Stomach (tissue), 4 donors: ENCODE results near the gene STIM1.

Experiments
- CTCF ChIP-seq, 7 experiments: fragments of 450-650 bp in 4 of 7; fragments of 200-600 bp in 3 of 7; sonication (generic) in 3 of 7; IDR thresholded peaks; one replicate each; pipeline ENCODE4 v1.5.1; 2016 to 2019; ENCODE audit warnings: antibody characterized with exemption in 7 of 7, control low read depth in 2 of 7, mild to moderate bottlenecking in 1 of 7
- EP300 ChIP-seq: sonication (generic); formaldehyde crosslinking; IDR thresholded peaks from one replicate; pipeline ENCODE4 v1.6.1; 2017; ENCODE audit warnings: antibody characterized with exemption
- POLR2A ChIP-seq, 4 donors: fragments of 450-650 bp; IDR thresholded peaks; one replicate each; pipeline ENCODE4 v1.6.1; 2016; ENCODE audit warnings: antibody characterized with exemption in 4 of 4, control low read depth in 2 of 4, mild to moderate bottlenecking in 1 of 4, moderate library complexity in 1 of 4
- POLR2AphosphoS5 ChIP-seq, 3 donors: sonication (generic); formaldehyde crosslinking; IDR thresholded peaks; one replicate each; pipeline ENCODE4 v1.6.1; 2016; ENCODE audit warnings: antibody characterized with exemption in 3 of 3

DNA sequence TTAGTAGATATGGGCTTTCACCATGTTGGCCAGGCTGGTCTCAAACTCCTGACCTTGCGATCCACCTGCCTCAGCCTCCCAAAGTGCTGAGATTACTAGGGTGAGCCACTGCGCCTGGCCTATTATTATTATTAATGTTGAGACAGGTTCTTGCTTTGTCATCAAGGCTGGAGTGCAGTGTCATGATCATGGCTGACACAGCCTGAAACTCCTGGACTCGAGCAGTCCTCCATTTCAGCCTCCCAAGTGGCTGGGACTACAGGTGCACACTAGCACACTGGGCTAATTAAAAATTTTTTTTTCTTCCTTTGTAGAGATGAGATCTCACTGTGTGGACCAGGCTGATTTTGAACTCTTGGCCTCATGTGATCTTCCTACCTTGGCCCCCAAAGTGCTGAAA is 102.0 kb downstream of the STIM1 start:
- TF ChIP-seq POLR2A (IDR thresholded peaks at IDR 0.05) (no peak), CTCF (IDR thresholded peaks at IDR 0.05) (no peak), EP300 (no peak), POLR2AphosphoS5 (IDR thresholded peaks at IDR 0.05) (no peak)
